Stimulated activated CD8-positive, alpha-beta memory T cell treated with anti-CD3 and anti-CD28 coated beads, Interleukin-15, amount 100 ng/mL, for 24 hours (primary cell): ENCODE results near the gene TPCN2.

Experiments
- DNase-seq: peaks from one replicate; pipeline ENCODE4 v3.0.0-alpha.2; 2020; ENCODE audit warnings: low read depth

The TPCN2 gene

GRCh38 chr11:69058511-69059270 is 10.0 kb downstream of the TPCN2 start:
- no peak for DNase-seq

GRCh38 chr11:69059429-69059828 is 10.7 kb downstream of the TPCN2 start:
- DNase-seq: no peak

GRCh38 chr11:69059985-69060384 is 11.3 kb downstream of the TPCN2 start:
- no peak for DNase-seq

GRCh38 chr11:69060806-69061712 is 12.3 kb downstream of the TPCN2 start:
- no peak for DNase-seq

GRCh38 chr11:69061713-69062053 is 13.0 kb downstream of the TPCN2 start:
- no peak for DNase-seq

- DNase-seq: no peak
Observed at GRCh38 chr11:69062169-69062855, 13.6 kb downstream of the TPCN2 start.

GRCh38 chr11:69062873-69063651 is 14.3 kb downstream of the TPCN2 start:
- no peak for DNase-seq

- DNase-seq: no peak
Observed at GRCh38 chr11:69063652-69064260, 15.0 kb downstream of the TPCN2 start.

GRCh38 chr11:69064394-69064957 is 15.7 kb downstream of the TPCN2 start:
- DNase-seq: no peak

- DNase-seq: no peak
Observed at GRCh38 chr11:69065147-69065710, 16.5 kb downstream of the TPCN2 start.

GRCh38 chr11:69066122-69067112 is 17.7 kb downstream of the TPCN2 start:
- DNase-seq: no peak

GRCh38 chr11:69067200-69067599 is 18.5 kb downstream of the TPCN2 start:
- DNase-seq: no peak

- DNase-seq: no peak
Observed at GRCh38 chr11:69071086-69071800, 22.5 kb downstream of the TPCN2 start.

GRCh38 chr11:69071956-69072355 is 23.2 kb downstream of the TPCN2 start:
- DNase-seq: no peak

- no peak for DNase-seq
Observed at GRCh38 chr11:69073469-69073868, 24.7 kb downstream of the TPCN2 start.

GRCh38 chr11:69074375-69075140 is 25.8 kb downstream of the TPCN2 start:
- DNase-seq: no peak

- DNase-seq: no peak
Observed at GRCh38 chr11:69075421-69076128, 26.8 kb downstream of the TPCN2 start.
